Uterus (tissue), 2 donors: ENCODE measurements around the gene KLHDC8B.

Source experiments
- POLR2A ChIP-seq, 2 donors: fragments of 450-650 bp; IDR thresholded peaks; one replicate each; pipeline ENCODE4 v1.6.1; 2016; ENCODE audit warnings: antibody characterized with exemption in 2 of 2, mild to moderate bottlenecking in 1 of 2, moderate library complexity in 1 of 2
- TF ChIP-seq, protein P1 (sequence below), 4 experiments: fragments of 200-600 bp in 2 of 4; fragments of 450-650 bp in 2 of 4; sonication (generic) in 2 of 4; IDR thresholded peaks; one replicate each; pipeline ENCODE4 v1.5.1; 2016 to 2019; ENCODE audit warnings: antibody characterized with exemption in 4 of 4, mild to moderate bottlenecking in 2 of 4, moderate library complexity in 1 of 4

DNA sequence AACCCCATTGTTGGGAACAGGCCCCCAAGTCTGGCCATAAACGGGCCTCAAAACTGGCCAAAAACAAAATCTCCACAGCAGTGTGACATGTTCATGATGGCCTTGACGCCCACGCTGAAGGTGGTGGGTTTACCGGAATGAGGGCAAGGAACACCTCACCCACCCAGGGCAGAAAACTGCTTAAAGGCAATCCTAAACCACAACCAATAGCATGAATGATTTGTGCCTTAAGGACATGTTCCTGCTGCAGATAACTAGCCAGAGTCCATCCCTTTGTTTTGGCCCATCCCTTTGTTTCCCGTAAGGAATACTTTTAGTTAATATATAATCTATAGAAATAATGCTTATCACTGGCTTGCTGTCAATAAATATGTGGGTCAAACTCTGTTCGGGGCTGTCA is 47.7 kb downstream of the KLHDC8B start:
- TF ChIP-seq, protein P1, sequence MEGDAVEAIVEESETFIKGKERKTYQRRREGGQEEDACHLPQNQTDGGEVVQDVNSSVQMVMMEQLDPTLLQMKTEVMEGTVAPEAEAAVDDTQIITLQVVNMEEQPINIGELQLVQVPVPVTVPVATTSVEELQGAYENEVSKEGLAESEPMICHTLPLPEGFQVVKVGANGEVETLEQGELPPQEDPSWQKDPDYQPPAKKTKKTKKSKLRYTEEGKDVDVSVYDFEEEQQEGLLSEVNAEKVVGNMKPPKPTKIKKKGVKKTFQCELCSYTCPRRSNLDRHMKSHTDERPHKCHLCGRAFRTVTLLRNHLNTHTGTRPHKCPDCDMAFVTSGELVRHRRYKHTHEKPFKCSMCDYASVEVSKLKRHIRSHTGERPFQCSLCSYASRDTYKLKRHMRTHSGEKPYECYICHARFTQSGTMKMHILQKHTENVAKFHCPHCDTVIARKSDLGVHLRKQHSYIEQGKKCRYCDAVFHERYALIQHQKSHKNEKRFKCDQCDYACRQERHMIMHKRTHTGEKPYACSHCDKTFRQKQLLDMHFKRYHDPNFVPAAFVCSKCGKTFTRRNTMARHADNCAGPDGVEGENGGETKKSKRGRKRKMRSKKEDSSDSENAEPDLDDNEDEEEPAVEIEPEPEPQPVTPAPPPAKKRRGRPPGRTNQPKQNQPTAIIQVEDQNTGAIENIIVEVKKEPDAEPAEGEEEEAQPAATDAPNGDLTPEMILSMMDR (IDR thresholded peaks at IDR 0.05) = no peak
- TF ChIP-seq POLR2A (IDR thresholded peaks at IDR 0.05) = no peak
